NCI-H1436 (cell line): ENCODE results near the gene DCLK2.

Source experiments
- DNase-seq: peaks from one replicate; lab custom pipeline; 2025; lab: John Stamatoyannopoulos, UW

The DCLK2 gene

GRCh38 chr4:150117629-150118028 lies 39.4 kb downstream of the DCLK2 start:
- no peak for DNase-seq

GRCh38 chr4:150119492-150119891 lies 41.2 kb downstream of the DCLK2 start:
- no peak for DNase-seq

GRCh38 chr4:150123087-150123486 lies 44.8 kb downstream of the DCLK2 start:
- DNase-seq, result no peak

GRCh38 chr4:150123796-150124677 lies 45.8 kb downstream of the DCLK2 start:
- no peak for DNase-seq

GRCh38 chr4:150126201-150126863 lies 48.1 kb downstream of the DCLK2 start:
- no peak for DNase-seq

- no peak for DNase-seq
These were observed 48.6 kb downstream of the DCLK2 start for GRCh38 chr4:150126864-150127203.

GRCh38 chr4:150127757-150128156 lies 49.5 kb downstream of the DCLK2 start:
- DNase-seq, result no peak

- DNase-seq, result no peak
These were observed 52.7 kb downstream of the DCLK2 start for GRCh38 chr4:150130933-150131332.

GRCh38 chr4:150131581-150132228 lies 53.5 kb downstream of the DCLK2 start:
- DNase-seq, result no peak

- no peak for DNase-seq
These were observed 55.4 kb downstream of the DCLK2 start for GRCh38 chr4:150133605-150134004.

GRCh38 chr4:150135134-150135772 lies 57.0 kb downstream of the DCLK2 start:
- DNase-seq, result no peak

- no peak for DNase-seq
These were observed 57.8 kb downstream of the DCLK2 start for GRCh38 chr4:150136036-150136435.

GRCh38 chr4:150136481-150136880 lies 58.2 kb downstream of the DCLK2 start:
- DNase-seq, result no peak

GRCh38 chr4:150139297-150139865 lies 61.1 kb downstream of the DCLK2 start:
- no peak for DNase-seq

GRCh38 chr4:150140774-150141400 lies 62.6 kb downstream of the DCLK2 start:
- DNase-seq, result no peak

- no peak for DNase-seq
These were observed 63.5 kb downstream of the DCLK2 start for GRCh38 chr4:150141756-150142155.

GRCh38 chr4:150142831-150143230 lies 64.6 kb downstream of the DCLK2 start:
- DNase-seq, result no peak

GRCh38 chr4:150145090-150145945 lies 67.1 kb downstream of the DCLK2 start:
- no peak for DNase-seq

GRCh38 chr4:150145946-150146340 lies 67.7 kb downstream of the DCLK2 start:
- DNase-seq, result no peak

GRCh38 chr4:150149381-150149780 lies 71.1 kb downstream of the DCLK2 start:
- DNase-seq, result no peak

- DNase-seq, result no peak
These were observed 72.4 kb downstream of the DCLK2 start for GRCh38 chr4:150150629-150151062.
